ENCODE data around the gene MED12L.

DNA sequence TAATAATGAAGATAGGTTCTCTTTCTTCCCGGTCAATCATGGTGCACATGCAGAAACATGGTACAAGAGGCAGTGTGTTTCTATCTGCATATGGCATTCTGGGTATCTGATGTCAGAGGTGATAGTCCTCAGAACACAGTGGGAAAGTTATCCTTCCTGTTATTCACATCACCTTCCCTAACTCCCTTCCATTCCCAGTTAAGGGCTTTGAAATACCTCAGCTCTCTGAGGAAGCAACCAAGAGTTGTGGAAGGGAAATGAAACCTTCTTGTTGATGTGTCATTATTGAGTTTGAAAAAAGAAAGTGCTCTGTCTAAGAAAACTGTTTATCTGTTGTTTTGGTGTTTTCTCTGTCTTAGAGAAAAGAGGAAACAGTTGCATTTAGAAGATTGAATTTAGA, 265.8 kb downstream of the MED12L start:
- TF ChIP-seq MYC (IDR thresholded peaks at IDR 0.05; ENCODE audit: low read depth, low read length) = no peak
- TF ChIP-seq, protein P1, sequence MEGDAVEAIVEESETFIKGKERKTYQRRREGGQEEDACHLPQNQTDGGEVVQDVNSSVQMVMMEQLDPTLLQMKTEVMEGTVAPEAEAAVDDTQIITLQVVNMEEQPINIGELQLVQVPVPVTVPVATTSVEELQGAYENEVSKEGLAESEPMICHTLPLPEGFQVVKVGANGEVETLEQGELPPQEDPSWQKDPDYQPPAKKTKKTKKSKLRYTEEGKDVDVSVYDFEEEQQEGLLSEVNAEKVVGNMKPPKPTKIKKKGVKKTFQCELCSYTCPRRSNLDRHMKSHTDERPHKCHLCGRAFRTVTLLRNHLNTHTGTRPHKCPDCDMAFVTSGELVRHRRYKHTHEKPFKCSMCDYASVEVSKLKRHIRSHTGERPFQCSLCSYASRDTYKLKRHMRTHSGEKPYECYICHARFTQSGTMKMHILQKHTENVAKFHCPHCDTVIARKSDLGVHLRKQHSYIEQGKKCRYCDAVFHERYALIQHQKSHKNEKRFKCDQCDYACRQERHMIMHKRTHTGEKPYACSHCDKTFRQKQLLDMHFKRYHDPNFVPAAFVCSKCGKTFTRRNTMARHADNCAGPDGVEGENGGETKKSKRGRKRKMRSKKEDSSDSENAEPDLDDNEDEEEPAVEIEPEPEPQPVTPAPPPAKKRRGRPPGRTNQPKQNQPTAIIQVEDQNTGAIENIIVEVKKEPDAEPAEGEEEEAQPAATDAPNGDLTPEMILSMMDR (IDR thresholded peaks at IDR 0.05; ENCODE audit: low read depth, low read length) = no peak

Measured in NB4 (cell line).